HG03159 (cell line): Measurements from ENCODE around the gene LMF1.

Experiments
- ATAC-seq: cut with Tn5 transposase; IDR thresholded peaks from one replicate; pipeline ENCODE4 v1.9.1; 2021; ENCODE audit warnings: mild to moderate bottlenecking, moderate library complexity; ENCODE audit not compliant: unreplicated experiment

Gene LMF1

DNA sequence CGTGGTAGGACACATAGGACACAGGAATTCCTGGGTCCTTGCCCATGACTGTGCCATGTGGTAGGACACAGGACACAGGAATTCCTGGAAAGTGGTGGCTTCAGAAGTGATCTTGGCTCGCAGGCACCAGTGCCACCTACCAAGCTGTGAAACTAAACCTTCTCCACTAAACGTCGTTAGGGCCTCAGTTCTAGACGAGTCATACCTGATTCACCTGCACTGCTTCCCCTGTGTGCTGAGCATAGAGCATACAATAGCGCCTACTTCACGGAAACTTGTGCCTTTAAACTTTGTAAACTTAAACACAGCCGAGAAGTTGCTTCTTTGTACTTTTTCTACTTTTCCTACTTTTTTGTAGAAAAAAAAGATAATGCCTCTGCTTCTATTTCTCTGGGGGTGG is 15.6 kb upstream of the LMF1 start:
- ATAC-seq, result no peak

- ATAC-seq, result no peak
Observed at GRCh38 chr16:985646-986400, 15.0 kb upstream of the LMF1 start.

GRCh38 chr16:984736-985636 is 14.2 kb upstream of the LMF1 start:
- ATAC-seq, result no peak

DNA sequence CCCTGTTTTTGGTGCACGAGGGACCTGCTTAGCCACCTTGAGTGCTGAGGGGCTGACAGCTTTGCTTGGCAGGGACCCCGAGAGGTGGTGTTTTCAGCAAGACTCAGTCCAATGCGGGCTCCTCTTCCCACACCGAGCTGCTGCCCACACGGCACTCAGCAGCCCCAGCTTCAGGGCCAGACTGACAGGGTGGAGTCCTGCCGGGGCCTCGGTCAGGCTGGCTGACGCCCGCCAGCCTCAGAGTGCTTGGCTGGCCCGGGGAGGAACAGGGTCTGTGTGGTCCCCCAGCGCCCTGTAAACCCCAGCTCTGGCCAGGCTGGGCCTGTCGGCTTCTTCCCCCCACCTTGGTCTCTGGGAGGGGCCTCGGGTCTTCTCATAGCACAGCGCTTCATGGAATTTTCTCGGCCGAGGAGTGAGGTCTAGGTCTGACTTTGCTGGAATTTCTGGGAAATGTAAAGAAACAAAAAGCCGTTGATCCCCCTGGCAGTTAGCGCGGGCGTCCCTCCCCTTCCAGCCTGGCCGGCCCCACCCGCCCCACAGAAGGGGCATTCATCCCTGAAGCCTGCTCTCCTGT is 13.4 kb upstream of the LMF1 start:
- ATAC-seq, result no peak

- no peak for ATAC-seq
Observed at GRCh38 chr16:983044-984030, 12.6 kb upstream of the LMF1 start.

DNA sequence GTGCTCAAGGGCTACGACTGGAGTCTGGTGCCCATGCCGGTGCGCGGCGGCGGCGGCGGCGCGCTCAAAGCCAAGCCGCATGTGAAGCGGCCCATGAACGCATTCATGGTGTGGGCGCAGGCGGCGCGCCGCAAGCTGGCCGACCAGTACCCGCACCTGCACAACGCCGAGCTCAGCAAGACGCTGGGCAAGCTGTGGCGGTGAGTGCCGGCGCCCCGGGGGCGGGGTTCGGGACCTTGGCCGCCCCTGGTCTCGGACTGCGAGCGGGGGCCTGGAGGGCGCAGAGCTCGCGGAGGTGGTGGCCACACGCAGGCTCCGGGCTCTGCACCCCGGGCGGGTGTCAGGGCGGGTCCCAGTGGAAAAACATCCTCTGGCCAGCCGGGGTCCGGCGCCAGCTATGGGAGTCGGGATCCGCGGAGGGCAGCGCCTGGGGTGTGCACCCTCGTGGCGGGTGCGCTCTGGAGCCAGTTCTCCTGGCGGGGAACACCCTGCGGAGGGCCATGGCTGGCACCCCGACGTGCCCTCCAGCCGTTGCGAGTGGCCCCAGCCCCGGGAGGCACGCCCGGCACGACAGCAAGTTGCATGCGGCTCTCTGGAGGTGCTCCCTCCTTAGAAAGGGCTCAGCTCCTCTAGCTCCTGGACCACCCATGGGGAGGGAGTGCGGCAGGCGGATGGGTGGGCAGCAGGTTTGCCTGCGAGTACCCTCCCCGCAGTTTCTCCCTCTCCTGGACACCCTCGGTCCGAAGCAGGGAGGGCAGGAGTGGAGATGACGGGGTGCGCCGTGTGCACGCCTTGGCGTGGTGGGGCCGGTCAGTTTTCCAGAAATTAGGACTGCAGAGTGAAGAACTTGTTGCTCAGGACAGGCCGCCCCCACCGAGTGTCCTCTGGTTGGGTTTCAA is 11.6 kb upstream of the LMF1 start:
- no peak for ATAC-seq

GRCh38 chr16:981695-982144 is 10.9 kb upstream of the LMF1 start, which contains the start of gene SOX8:
SOX8 (plus strand) TSS chr16:981770; CDS start chr16:981923, 153 bp downstream.
- no peak for ATAC-seq

DNA sequence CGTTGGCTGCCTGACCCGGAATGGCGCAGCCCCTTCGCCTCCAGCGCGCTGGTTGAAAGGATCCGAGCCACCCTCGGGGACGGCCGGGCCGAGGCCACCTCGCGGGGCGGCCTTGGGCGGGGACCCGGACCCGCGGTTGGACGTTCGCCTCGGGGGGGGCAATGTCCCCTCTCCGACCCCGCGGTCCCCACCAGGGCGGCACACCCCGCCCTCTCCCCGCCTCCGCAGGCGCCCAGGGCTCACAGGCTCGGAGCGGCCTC is 9.7 kb upstream of the LMF1 start:
- no peak for ATAC-seq

DNA sequence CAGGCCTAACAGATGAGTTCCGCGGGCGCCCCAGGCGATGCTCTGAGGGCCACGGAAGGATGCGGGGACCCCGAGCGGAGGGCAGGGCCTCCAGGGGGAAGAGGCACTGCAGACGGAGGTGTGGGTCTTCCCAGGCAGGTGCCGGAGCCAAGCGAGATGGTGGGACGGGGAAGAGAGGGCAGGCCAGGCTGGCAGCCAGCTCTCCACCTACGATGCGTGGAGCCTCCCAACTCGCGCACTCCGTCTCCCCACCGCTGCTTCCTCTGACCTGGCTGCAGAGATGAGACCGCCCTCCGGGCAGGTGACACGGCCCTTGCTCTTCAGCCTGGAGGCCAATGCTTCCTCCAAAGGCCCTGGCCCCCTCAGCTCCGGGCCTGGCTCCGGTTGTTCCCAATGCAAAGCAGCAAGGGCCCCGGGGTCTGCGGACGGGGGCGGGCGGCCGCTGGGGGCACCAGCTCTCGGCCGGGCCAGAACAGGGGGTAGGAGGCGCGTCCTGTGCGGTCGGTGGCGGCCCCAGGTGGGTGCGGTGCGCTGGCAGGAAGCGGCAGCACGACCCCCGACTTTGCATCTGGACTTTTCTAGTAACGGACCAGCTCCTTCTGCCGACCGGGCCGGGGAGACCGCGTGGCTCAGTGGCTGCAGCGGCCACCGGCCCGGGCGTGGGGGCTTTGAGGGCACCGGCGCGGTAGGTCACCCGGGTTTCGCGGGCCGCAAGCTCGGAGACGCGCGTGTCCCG is 9.2 kb upstream of the LMF1 start:
- no peak for ATAC-seq

GRCh38 chr16:979147-979546 is 8.4 kb upstream of the LMF1 start:
- ATAC-seq, result no peak

DNA sequence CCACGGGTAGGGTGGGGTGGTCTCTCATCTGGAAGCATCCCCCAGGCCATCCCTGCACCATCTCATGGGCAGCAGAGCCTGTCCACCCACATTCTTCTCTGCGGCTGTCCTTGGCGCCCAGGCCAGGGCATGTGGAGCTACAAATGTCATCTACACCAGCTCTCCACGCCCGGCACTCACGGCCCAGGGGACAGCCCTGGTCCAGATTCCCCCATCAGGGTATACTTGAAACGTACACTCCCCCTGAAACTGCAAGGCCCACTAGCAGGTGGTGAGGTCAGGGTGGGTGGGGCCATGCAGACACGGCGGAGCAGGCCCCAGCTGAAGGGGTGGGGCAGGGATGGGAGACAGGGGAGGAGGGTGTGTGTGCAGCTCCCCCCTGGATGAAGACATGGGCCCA is 7.6 kb upstream of the LMF1 start:
- no peak for ATAC-seq

DNA sequence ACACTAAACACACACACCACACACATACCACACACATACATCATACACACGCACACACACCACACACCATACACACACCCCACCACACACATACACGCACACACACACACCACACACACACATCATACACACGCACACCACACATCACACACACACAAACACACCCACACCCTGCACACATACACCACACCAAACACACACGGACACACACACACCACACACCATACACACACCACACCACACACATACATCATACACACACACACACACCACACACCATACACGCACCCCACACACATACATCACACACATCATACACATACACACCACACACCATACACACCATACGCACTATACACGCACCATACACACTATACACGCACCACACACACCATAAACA is 7.1 kb upstream of the LMF1 start:
- ATAC-seq, result no peak

- no peak for ATAC-seq
Observed at GRCh38 chr16:977081-977701, 6.4 kb upstream of the LMF1 start.

GRCh38 chr16:976389-976931 is 5.7 kb upstream of the LMF1 start:
- ATAC-seq, result no peak

- ATAC-seq, result no peak
Observed at GRCh38 chr16:975291-975690, 4.5 kb upstream of the LMF1 start.

DNA sequence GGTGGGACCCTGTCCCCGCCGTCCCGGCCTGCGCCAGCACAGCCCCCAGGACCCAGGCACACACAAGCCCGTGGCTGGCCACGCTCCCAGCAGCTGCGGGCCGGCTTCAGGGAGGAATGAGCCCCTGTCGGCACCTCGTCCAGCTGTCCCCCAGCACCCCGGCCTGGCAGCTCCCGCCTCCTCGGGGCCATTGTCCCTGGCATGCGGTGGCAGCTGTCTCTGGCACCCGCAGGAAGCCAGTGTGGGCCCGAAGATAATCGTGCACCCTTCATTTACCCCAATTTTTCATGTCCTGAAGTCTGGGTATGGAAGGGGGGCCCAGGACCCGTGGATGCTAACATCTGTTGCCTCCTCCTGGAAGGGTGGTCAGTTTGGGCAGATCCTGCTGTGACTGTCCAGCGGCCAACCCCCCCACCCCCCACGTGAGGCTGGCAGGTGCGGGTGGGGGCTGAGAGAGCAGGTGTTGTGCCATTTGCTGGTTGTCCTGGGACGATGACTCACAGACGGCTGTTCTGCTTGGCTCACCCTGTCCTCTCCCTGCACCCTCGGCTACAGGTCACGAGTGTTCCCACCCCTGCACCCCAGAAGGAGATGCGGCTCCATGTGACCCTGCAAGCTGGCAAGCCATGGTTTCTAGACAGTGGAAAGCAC is 4.0 kb upstream of the LMF1 start:
- no peak for ATAC-seq

DNA sequence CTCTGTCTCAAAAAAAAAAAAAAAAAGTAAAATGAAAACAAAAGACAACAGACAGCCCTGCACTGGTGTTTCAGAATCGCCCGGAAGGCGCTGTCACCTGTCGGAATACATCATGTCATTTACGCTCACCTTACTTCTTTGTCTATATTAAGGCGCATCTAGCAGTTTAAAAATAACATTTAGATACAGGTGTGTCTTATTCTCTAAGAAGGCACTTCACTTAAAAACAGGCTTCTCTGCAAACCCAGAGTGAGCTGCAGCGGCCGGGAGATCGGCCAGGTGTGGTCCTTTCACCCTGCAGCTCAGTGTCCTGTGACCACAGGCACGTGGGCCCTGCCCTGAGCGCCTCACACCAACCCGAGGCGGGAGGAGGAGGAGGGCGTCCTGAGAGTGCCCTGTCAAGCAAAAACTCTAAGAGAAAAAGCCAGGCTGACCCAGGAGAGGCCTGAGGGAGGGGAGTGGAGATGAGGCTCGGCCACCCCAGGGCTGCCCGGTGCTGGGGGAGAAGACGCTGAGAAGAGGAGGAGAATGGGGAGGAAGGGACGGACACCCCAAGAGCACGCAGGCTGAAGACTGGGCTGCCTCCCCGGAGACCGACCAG is 3.3 kb upstream of the LMF1 start:
- ATAC-seq, result no peak
